GM12892 (cell line): Measurements from ENCODE around the gene DNAJB12.

Source experiments
- POLR2A ChIP-seq: IDR thresholded peaks from 2 replicates; pipeline ENCODE4 v1.6.1; 2011; ENCODE audit warnings: low read depth, low read length, control low read depth
- POLR2AphosphoS5 ChIP-seq: IDR thresholded peaks from 2 replicates; pipeline ENCODE4 v1.6.1; 2011; ENCODE audit warnings: low read depth, low read length, control low read depth
- TAF1 ChIP-seq: IDR thresholded peaks from 2 replicates; pipeline ENCODE4 v1.6.1; 2011; ENCODE audit warnings: low read depth, mild to moderate bottlenecking, control low read depth, low read length, borderline replicate concordance

DNA sequence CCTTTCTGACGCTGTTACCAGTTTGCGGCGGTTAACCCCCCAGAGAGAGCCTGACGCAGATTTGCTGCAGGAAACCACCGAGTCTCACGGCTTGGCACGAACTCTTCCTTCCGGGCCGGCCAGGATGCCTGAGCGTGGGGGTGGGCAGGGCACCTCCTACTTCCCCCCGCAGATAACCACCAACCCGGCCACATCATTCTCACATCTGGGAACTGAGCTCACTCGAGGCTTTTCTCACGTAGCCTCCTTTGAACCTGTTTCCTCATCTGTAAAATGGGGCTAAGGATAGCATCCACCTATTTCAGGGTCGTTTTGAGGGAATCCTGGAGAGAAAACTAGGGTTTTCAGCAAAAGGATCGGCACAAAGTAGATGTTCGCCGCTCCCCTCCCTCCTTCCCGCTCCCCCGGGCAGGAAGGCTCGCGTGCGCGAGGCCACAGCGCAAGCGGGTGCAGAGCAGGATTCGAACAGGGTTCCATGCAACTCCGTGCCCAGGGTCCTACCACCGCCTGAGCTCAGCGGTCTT, 57.4 kb downstream of the DNAJB12 start:
- TF ChIP-seq POLR2A (peak; percentile 89), POLR2AphosphoS5 (peak; percentile 89), TAF1 (peak; percentile 51; the same call in 1 of the 2 replicates)
